Measurements from ENCODE around the gene GNA15.

The GNA15 gene

GRCh38 chr19:3123956-3124355 lies 11.9 kb upstream of the GNA15 start:
- no peaks in the 10 kb centered on the region for H3K9me3 ChIP-seq (ENCODE audit: control insufficient read depth, insufficient read depth, low read length)
- 0 out of 2 replicates have a peak, but pooled peaks cover 3% of the 10 kb centered on the region for H3K36me3 ChIP-seq (ENCODE audit: control insufficient read depth, insufficient read depth, low read length)
- H3K27me3 ChIP-seq (ENCODE audit: control insufficient read depth, insufficient read depth, low read length), result no peaks in the 10 kb centered on the region
- H3K27ac ChIP-seq (ENCODE audit: low read depth, low read length), result no peak overlapping the region
- H3K9ac ChIP-seq (ENCODE audit: low read depth, low read length), result no peak overlapping the region
- no peak overlapping the region for H3K4me3 ChIP-seq (ENCODE audit: low read depth, low read length)
- no peaks in the 10 kb centered on the region for H3K4me1 ChIP-seq (ENCODE audit: control insufficient read depth, insufficient read depth, low read length)

GRCh38 chr19:3124630-3125029 lies 11.2 kb upstream of the GNA15 start:
- Histone ChIP-seq H3K4me3 (ENCODE audit: low read depth, low read length) (no peak overlapping the region), H3K4me1 (ENCODE audit: control insufficient read depth, insufficient read depth, low read length) (no peaks in the 10 kb centered on the region), H3K36me3 (ENCODE audit: control insufficient read depth, insufficient read depth, low read length) (0 out of 2 replicates have a peak, but pooled peaks cover 3% of the 10 kb centered on the region), H3K9me3 (ENCODE audit: control insufficient read depth, insufficient read depth, low read length) (no peaks in the 10 kb centered on the region), H3K27me3 (ENCODE audit: control insufficient read depth, insufficient read depth, low read length) (no peaks in the 10 kb centered on the region), H3K27ac (ENCODE audit: low read depth, low read length) (no peak overlapping the region), H3K9ac (ENCODE audit: low read depth, low read length) (no peak overlapping the region)

GRCh38 chr19:3125900-3126524 lies 9.8 kb upstream of the GNA15 start:
- H3K27me3 ChIP-seq (ENCODE audit: control insufficient read depth, insufficient read depth, low read length), result no peaks in the 10 kb centered on the region
- no peaks in the 10 kb centered on the region for H3K9me3 ChIP-seq (ENCODE audit: control insufficient read depth, insufficient read depth, low read length)
- H3K4me1 ChIP-seq (ENCODE audit: control insufficient read depth, insufficient read depth, low read length), result no peaks in the 10 kb centered on the region
- H3K9ac ChIP-seq (ENCODE audit: low read depth, low read length), result no peak overlapping the region
- H3K36me3 ChIP-seq (ENCODE audit: control insufficient read depth, insufficient read depth, low read length), result 0 out of 2 replicates have a peak, but pooled peaks cover under 1% of the 10 kb centered on the region
- H3K4me3 ChIP-seq (ENCODE audit: low read depth, low read length), result no peak overlapping the region
- no peak overlapping the region for H3K27ac ChIP-seq (ENCODE audit: low read depth, low read length)

GRCh38 chr19:3129112-3129511 lies 6.7 kb upstream of the GNA15 start:
- Histone ChIP-seq H3K9ac (ENCODE audit: low read depth, low read length) (no peak overlapping the region), H3K27me3 (ENCODE audit: control insufficient read depth, insufficient read depth, low read length) (no peaks in the 10 kb centered on the region), H3K4me3 (ENCODE audit: low read depth, low read length) (no peak overlapping the region), H3K4me1 (ENCODE audit: control insufficient read depth, insufficient read depth, low read length) (no peaks in the 10 kb centered on the region), H3K27ac (ENCODE audit: low read depth, low read length) (no peak overlapping the region), H3K36me3 (ENCODE audit: control insufficient read depth, insufficient read depth, low read length) (no peaks in the 10 kb centered on the region), H3K9me3 (ENCODE audit: control insufficient read depth, insufficient read depth, low read length) (no peaks in the 10 kb centered on the region)

GRCh38 chr19:3131168-3131567 lies 4.7 kb upstream of the GNA15 start:
- Histone ChIP-seq H3K4me1 (ENCODE audit: control insufficient read depth, insufficient read depth, low read length) (no peaks in the 10 kb centered on the region), H3K27ac (ENCODE audit: low read depth, low read length) (no peak overlapping the region), H3K9ac (ENCODE audit: low read depth, low read length) (no peak overlapping the region), H3K27me3 (ENCODE audit: control insufficient read depth, insufficient read depth, low read length) (no peaks in the 10 kb centered on the region), H3K4me3 (ENCODE audit: low read depth, low read length) (no peak overlapping the region), H3K36me3 (ENCODE audit: control insufficient read depth, insufficient read depth, low read length) (no peaks in the 10 kb centered on the region), H3K9me3 (ENCODE audit: control insufficient read depth, insufficient read depth, low read length) (no peaks in the 10 kb centered on the region)

- H3K4me3 ChIP-seq (ENCODE audit: low read depth, low read length), result no peak overlapping the region
- no peaks in the 10 kb centered on the region for H3K36me3 ChIP-seq (ENCODE audit: control insufficient read depth, insufficient read depth, low read length)
- H3K27ac ChIP-seq (ENCODE audit: low read depth, low read length), result no peak overlapping the region
- no peaks in the 10 kb centered on the region for H3K27me3 ChIP-seq (ENCODE audit: control insufficient read depth, insufficient read depth, low read length)
- H3K4me1 ChIP-seq (ENCODE audit: control insufficient read depth, insufficient read depth, low read length), result no peaks in the 10 kb centered on the region
- no peak overlapping the region for H3K9ac ChIP-seq (ENCODE audit: low read depth, low read length)
- H3K9me3 ChIP-seq (ENCODE audit: control insufficient read depth, insufficient read depth, low read length), result no peaks in the 10 kb centered on the region
These were observed 2.7 kb upstream of the GNA15 start for GRCh38 chr19:3132971-3133792.

- Histone ChIP-seq H3K36me3 (ENCODE audit: control insufficient read depth, insufficient read depth, low read length) (no peaks in the 10 kb centered on the region), H3K27ac (ENCODE audit: low read depth, low read length) (no peak overlapping the region), H3K9ac (ENCODE audit: low read depth, low read length) (no peak overlapping the region), H3K4me3 (ENCODE audit: low read depth, low read length) (no peak overlapping the region), H3K27me3 (ENCODE audit: control insufficient read depth, insufficient read depth, low read length) (no peaks in the 10 kb centered on the region), H3K4me1 (ENCODE audit: control insufficient read depth, insufficient read depth, low read length) (no peaks in the 10 kb centered on the region), H3K9me3 (ENCODE audit: control insufficient read depth, insufficient read depth, low read length) (no peaks in the 10 kb centered on the region)
These were observed 2.1 kb upstream of the GNA15 start for GRCh38 chr19:3133793-3134116.

GRCh38 chr19:3136684-3137055 lies 837 bp downstream of the GNA15 start:
- H3K9ac ChIP-seq (ENCODE audit: low read depth, low read length), result no peak overlapping the region
- no peaks in the 10 kb centered on the region for H3K36me3 ChIP-seq (ENCODE audit: control insufficient read depth, insufficient read depth, low read length)
- no peaks in the 10 kb centered on the region for H3K27me3 ChIP-seq (ENCODE audit: control insufficient read depth, insufficient read depth, low read length)
- H3K4me3 ChIP-seq (ENCODE audit: low read depth, low read length), result no peak overlapping the region
- H3K4me1 ChIP-seq (ENCODE audit: control insufficient read depth, insufficient read depth, low read length), result no peaks in the 10 kb centered on the region
- no peak overlapping the region for H3K27ac ChIP-seq (ENCODE audit: low read depth, low read length)
- H3K9me3 ChIP-seq (ENCODE audit: control insufficient read depth, insufficient read depth, low read length), result no peaks in the 10 kb centered on the region

GRCh38 chr19:3137119-3137518 lies 1.3 kb downstream of the GNA15 start:
- no peaks in the 10 kb centered on the region for H3K27me3 ChIP-seq (ENCODE audit: control insufficient read depth, insufficient read depth, low read length)
- no peaks in the 10 kb centered on the region for H3K36me3 ChIP-seq (ENCODE audit: control insufficient read depth, insufficient read depth, low read length)
- no peak overlapping the region for H3K27ac ChIP-seq (ENCODE audit: low read depth, low read length)
- no peaks in the 10 kb centered on the region for H3K4me1 ChIP-seq (ENCODE audit: control insufficient read depth, insufficient read depth, low read length)
- H3K9ac ChIP-seq (ENCODE audit: low read depth, low read length), result no peak overlapping the region
- no peaks in the 10 kb centered on the region for H3K9me3 ChIP-seq (ENCODE audit: control insufficient read depth, insufficient read depth, low read length)
- no peak overlapping the region for H3K4me3 ChIP-seq (ENCODE audit: low read depth, low read length)

GRCh38 chr19:3138268-3138667 lies 2.4 kb downstream of the GNA15 start:
- no peak overlapping the region for H3K9ac ChIP-seq (ENCODE audit: low read depth, low read length)

GRCh38 chr19:3140667-3141038 lies 4.8 kb downstream of the GNA15 start:
- H3K9ac ChIP-seq (ENCODE audit: low read depth, low read length), result no peak overlapping the region
- H3K4me1 ChIP-seq (ENCODE audit: control insufficient read depth, insufficient read depth, low read length), result no peaks in the 10 kb centered on the region
- no peaks in the 10 kb centered on the region for H3K36me3 ChIP-seq (ENCODE audit: control insufficient read depth, insufficient read depth, low read length)
- H3K9me3 ChIP-seq (ENCODE audit: control insufficient read depth, insufficient read depth, low read length), result no peaks in the 10 kb centered on the region
- no peak overlapping the region for H3K4me3 ChIP-seq (ENCODE audit: low read depth, low read length)
- H3K27ac ChIP-seq (ENCODE audit: low read depth, low read length), result no peak overlapping the region
- H3K27me3 ChIP-seq (ENCODE audit: control insufficient read depth, insufficient read depth, low read length), result no peaks in the 10 kb centered on the region

More at GRCh38 chr19:3138268-3138667, 2.4 kb downstream of the GNA15 start:
- H3K36me3 ChIP-seq (ENCODE audit: control insufficient read depth, insufficient read depth, low read length), result no peaks in the 10 kb centered on the region
- no peak overlapping the region for H3K4me3 ChIP-seq (ENCODE audit: low read depth, low read length)
- no peaks in the 10 kb centered on the region for H3K9me3 ChIP-seq (ENCODE audit: control insufficient read depth, insufficient read depth, low read length)
- no peaks in the 10 kb centered on the region for H3K4me1 ChIP-seq (ENCODE audit: control insufficient read depth, insufficient read depth, low read length)
- no peak overlapping the region for H3K27ac ChIP-seq (ENCODE audit: low read depth, low read length)
- no peaks in the 10 kb centered on the region for H3K27me3 ChIP-seq (ENCODE audit: control insufficient read depth, insufficient read depth, low read length)
